HEK293T (cell line): ENCODE results near the gene PHF11.

Experiments used
- CTCF ChIA-PET: fragments of 350-600 bp; formaldehyde crosslinking; extraction: SDS; loops from one replicate; lab custom pipeline; 2021; ENCODE audit warnings: antibody characterized with exemption, inconsistent platforms; lab: Yijun Ruan, JAX
- POLR2A ChIA-PET: fragments of 350-600 bp; formaldehyde crosslinking; extraction: SDS; loops from one replicate; lab custom pipeline; 2020; ENCODE audit warnings: antibody characterized with exemption, inconsistent platforms; lab: Yijun Ruan, JAX
- DNase-seq: peaks from one replicate; pipeline ENCODE4 v3.0.0; 2012; ENCODE audit warnings: mixed read lengths; ENCODE audit errors: extremely low spot score
- ARNT ChIP-seq: fragments of 450-650 bp; IDR thresholded peaks from 2 replicates; pipeline ENCODE4 v1.6.1; 2017; ENCODE audit warnings: mild to moderate bottlenecking
- BHLHE40 ChIP-seq: fragments of 450-650 bp; IDR thresholded peaks from 2 replicates; pipeline ENCODE4 v1.6.1; 2016; ENCODE audit warnings: mild to moderate bottlenecking, moderate library complexity, borderline replicate concordance
- CTBP1 ChIP-seq: fragments of 450-650 bp; IDR thresholded peaks from 2 replicates; pipeline ENCODE4 v1.6.1; 2016; ENCODE audit warnings: borderline replicate concordance
- ELF4 ChIP-seq: fragments of 450-650 bp; IDR thresholded peaks from 2 replicates; pipeline ENCODE4 v1.6.1; 2017; ENCODE audit warnings: antibody characterized with exemption
- FOXA1 ChIP-seq: fragments of 450-650 bp; IDR thresholded peaks from 2 replicates; pipeline ENCODE4 v1.6.1; 2016; ENCODE audit warnings: mild to moderate bottlenecking
- FOXK2 ChIP-seq: fragments of 450-650 bp; IDR thresholded peaks from 2 replicates; pipeline ENCODE4 v1.6.1; 2016; ENCODE audit warnings: mild to moderate bottlenecking
- FOXM1 ChIP-seq: fragments of 450-650 bp; IDR thresholded peaks from 2 replicates; pipeline ENCODE4 v1.6.1; 2017; ENCODE audit warnings: mild to moderate bottlenecking, borderline replicate concordance
- HDGF ChIP-seq: fragments of 450-650 bp; IDR thresholded peaks from 2 replicates; pipeline ENCODE4 v1.6.1; 2017; ENCODE audit warnings: antibody characterized with exemption, borderline replicate concordance
- L3MBTL2 ChIP-seq: fragments of 450-650 bp; conservative IDR thresholded peaks from 2 replicates; pipeline ENCODE4 v1.6.1; 2016; ENCODE audit warnings: mild to moderate bottlenecking
- LEF1 ChIP-seq: fragments of 450-650 bp; IDR thresholded peaks from 2 replicates; pipeline ENCODE4 v1.6.1; 2017; ENCODE audit warnings: mild to moderate bottlenecking, borderline replicate concordance
- NFRKB ChIP-seq: fragments of 450-650 bp; IDR thresholded peaks from 2 replicates; pipeline ENCODE4 v1.6.1; 2016; ENCODE audit warnings: mild to moderate bottlenecking, moderate library complexity
- PKNOX1 ChIP-seq: fragments of 450-650 bp; IDR thresholded peaks from 2 replicates; pipeline ENCODE4 v1.6.1; 2016
- SP1 ChIP-seq: fragments of 450-650 bp; IDR thresholded peaks from 2 replicates; pipeline ENCODE4 v1.6.1; 2017
- SUZ12 ChIP-seq: fragments of 450-650 bp; IDR thresholded peaks from 2 replicates; pipeline ENCODE4 v1.6.1; 2016; ENCODE audit warnings: mild to moderate bottlenecking
- TARDBP ChIP-seq: fragments of 450-650 bp; IDR thresholded peaks from 2 replicates; pipeline ENCODE4 v1.6.1; 2016
- ZNF384 ChIP-seq: fragments of 450-650 bp; IDR thresholded peaks from 2 replicates; pipeline ENCODE4 v1.6.1; 2016

PHF11 gene

GRCh38 chr13:49521224-49521623 lies 25.5 kb downstream of the PHF11 start:
- POLR2A ChIA-PET, result no interaction called here
- no peak for DNase-seq
- TF ChIP-seq SUZ12, result no peak
- TF ChIP-seq PKNOX1, result peak; percentile 65; the same call in 1 of the 2 replicates
- CTCF ChIA-PET, result no interaction called here

- POLR2A ChIA-PET, result no interaction called here
- TF ChIP-seq FOXM1, result no peak
- TF ChIP-seq ZNF384, result no peak
- TF ChIP-seq SUZ12, result no peak
- TF ChIP-seq LEF1, result no peak
- TF ChIP-seq CTBP1, result no peak
- TF ChIP-seq TARDBP, result no peak
- TF ChIP-seq ARNT, result no peak
- TF ChIP-seq SP1, result no peak
- TF ChIP-seq FOXA1, result no peak
- TF ChIP-seq ELF4, result no peak
- no peak for TF ChIP-seq L3MBTL2
- TF ChIP-seq PKNOX1, result no peak
- TF ChIP-seq HDGF, result no peak
- CTCF ChIA-PET, result interaction anchor here (0.7 kb wide), 1 partner anchor 210 kb away, joined by 4 read pairs; no protein-coding TSS in a partner anchor
- no peak for DNase-seq
These were observed 29.2 kb downstream of the PHF11 start for GRCh38 chr13:49524740-49525501.

GRCh38 chr13:49527123-49527522 lies 31.4 kb downstream of the PHF11 start:
- CTCF ChIA-PET, result no interaction called here
- DNase-seq, result no peak
- no peak for TF ChIP-seq BHLHE40
- TF ChIP-seq HDGF, result no peak
- TF ChIP-seq TARDBP, result no peak
- TF ChIP-seq ZNF384, result no peak
- TF ChIP-seq ARNT, result no peak
- TF ChIP-seq SUZ12, result no peak
- TF ChIP-seq ELF4, result no peak
- TF ChIP-seq FOXM1, result no peak
- no peak for TF ChIP-seq NFRKB
- TF ChIP-seq L3MBTL2, result no peak
- TF ChIP-seq LEF1, result no peak
- POLR2A ChIA-PET, result no interaction called here

- CTCF ChIA-PET, result interaction anchor here (0.7 kb wide), 1 partner anchor 14 kb away, joined by 4 read pairs; no protein-coding TSS in a partner anchor
- POLR2A ChIA-PET, result no interaction called here
- no peak for DNase-seq
- TF ChIP-seq TARDBP (no peak), ELF4 (no peak), HDGF (no peak), FOXM1 (no peak), FOXK2 (no peak), SP1 (no peak), LEF1 (no peak), NFRKB (no peak), CTBP1 (no peak), ARNT (no peak), ZNF384 (no peak), PKNOX1 (no peak), FOXA1 (no peak), SUZ12 (no peak)
These were observed 32.4 kb downstream of the PHF11 start for GRCh38 chr13:49528161-49528560.

GRCh38 chr13:49530457-49530856 lies 34.7 kb downstream of the PHF11 start:
- ChIA-PET CTCF (no interaction called here), POLR2A (no interaction called here)
- TF ChIP-seq HDGF, result no peak
- TF ChIP-seq FOXM1, result no peak
- TF ChIP-seq ELF4, result no peak
- no peak for TF ChIP-seq PKNOX1
- TF ChIP-seq ZNF384, result no peak
- TF ChIP-seq BHLHE40, result no peak
- no peak for TF ChIP-seq SP1
- TF ChIP-seq FOXA1, result no peak
- no peak for TF ChIP-seq FOXK2
- TF ChIP-seq NFRKB, result no peak
- TF ChIP-seq SUZ12, result no peak
- TF ChIP-seq TARDBP, result no peak
- no peak for TF ChIP-seq LEF1
- TF ChIP-seq ARNT, result no peak
- no peak for TF ChIP-seq CTBP1
- no peak for TF ChIP-seq L3MBTL2
- DNase-seq, result no peak
